Bronchial epithelial cell (primary cell): ENCODE results near the gene ZNF302. TPM values are rescaled to one million over a fixed set of nuclear protein-coding genes. Genes with fewer than 3 reads are reported as not detected.

Experiments used
- DNase-seq: peaks from one replicate; pipeline ENCODE4 v3.0.0-alpha.2; 2010; ENCODE audit warnings: low read depth
- FAIRE-seq: peaks from 2 replicates; lab custom pipeline; 2011; peaks lifted over from hg19 to GRCh38; lab: Jason Lieb, UNC
- H3K27me3 ChIP-seq: 2 replicates; pipeline ENCODE4 v1.5.1; 2011; ENCODE audit warnings: low read length; ENCODE audit not compliant: control insufficient read depth, insufficient read depth
- H3K36me3 ChIP-seq: 2 replicates; pipeline ENCODE4 v1.5.1; 2011; ENCODE audit warnings: low read length; ENCODE audit not compliant: control insufficient read depth, insufficient read depth
- H3K4me3 ChIP-seq: 2 replicates; pipeline ENCODE4 v1.5.1; 2011; ENCODE audit warnings: mild to moderate bottlenecking, low read depth, low read length, control low read depth
- CTCF ChIP-seq: IDR thresholded peaks from 2 replicates; pipeline ENCODE4 v1.5.1; 2011; ENCODE audit warnings: mild to moderate bottlenecking, moderate library complexity, low read length, control low read depth, inconsistent platforms; ENCODE audit not compliant: insufficient read depth, severe bottlenecking
- total RNA-seq: library from RNA; depleted of rRNA; stranded (reverse); fragments of >200 nt; gene quantifications from 2 replicates; pipeline ENCODE4 v1.2.1, GENCODE V29; 2014

ZNF302 gene
- 7.4 and 11.4 TPM in 2 replicates for total RNA-seq

GRCh38 chr19:34677386-34678084 lies at the start of gene ZNF302:
Gene ZNF302 (plus strand): TSS chr19:34677678. CDS start chr19:34678805, 1,127 bp downstream.
- no peak for TF ChIP-seq CTCF
- Histone ChIP-seq H3K4me3 (peak within 1 kb of the TSS; percentile 86), H3K36me3 (peaks cover 12% of the 10 kb centered on the region), H3K27me3 (no peaks in the 10 kb centered on the region)
- FAIRE-seq: no peak
- DNase-seq: peak; percentile 93

DNA sequence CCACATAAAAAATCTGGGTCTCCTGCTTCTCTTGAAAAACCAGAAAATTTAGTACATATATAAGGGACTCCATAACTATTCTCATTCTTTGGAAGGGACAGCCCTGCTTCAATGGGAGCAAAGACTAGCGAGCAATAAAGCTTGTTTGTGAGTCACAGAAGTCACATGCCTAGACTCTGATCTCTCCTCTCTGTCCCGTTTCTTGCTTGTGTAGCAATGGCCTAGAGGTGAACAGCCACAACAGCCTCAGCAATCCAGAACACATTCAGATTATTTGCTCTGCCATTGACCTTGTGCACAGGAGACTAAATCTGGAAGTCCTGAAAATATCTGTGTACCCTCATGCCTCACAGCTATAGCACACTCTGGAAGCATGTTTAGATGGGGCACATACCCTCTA lies 43.7 kb upstream of the ZNF302 start:
- no peak overlapping the region for H3K4me3 ChIP-seq
- peak; percentile 40 for FAIRE-seq
- no peaks in the 10 kb centered on the region for H3K27me3 ChIP-seq
- H3K36me3 ChIP-seq: no peaks in the 10 kb centered on the region
- DNase-seq: no peak
- no peak for TF ChIP-seq CTCF

DNA sequence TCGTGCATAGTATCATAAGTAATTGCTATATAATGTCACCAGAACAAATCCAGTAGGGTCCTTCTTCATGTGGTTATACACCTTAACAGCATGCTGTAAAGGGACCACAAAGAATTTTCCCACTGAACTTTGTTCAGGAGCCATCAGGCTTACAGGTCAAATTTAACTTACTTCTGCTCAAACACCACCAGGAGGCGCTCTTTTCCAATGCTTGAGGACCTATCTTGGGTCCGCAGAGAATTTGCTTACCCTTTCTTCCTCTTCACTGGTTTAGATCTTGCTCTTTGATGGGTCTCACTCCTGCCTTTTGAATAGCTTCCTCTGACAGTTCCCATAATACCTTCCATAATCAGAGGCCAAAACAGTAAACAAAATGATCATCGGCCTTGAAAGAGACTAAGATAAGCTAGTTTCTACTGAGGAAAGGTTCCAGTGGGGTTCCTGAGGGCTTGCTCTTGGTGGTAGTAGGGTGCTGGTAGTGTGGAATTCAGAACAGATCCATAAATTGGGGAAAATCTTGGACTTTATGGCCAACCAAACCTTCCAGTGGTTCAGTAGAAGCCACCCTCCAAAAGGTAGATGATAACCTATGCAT lies 37.9 kb upstream of the ZNF302 start:
- no peak overlapping the region for H3K4me3 ChIP-seq
- FAIRE-seq (no peak), DNase-seq (peak; percentile 42)
- H3K36me3 ChIP-seq: no peaks in the 10 kb centered on the region
- H3K27me3 ChIP-seq: no peaks in the 10 kb centered on the region
- TF ChIP-seq CTCF: peak; percentile 67

- H3K27me3 ChIP-seq: no peaks in the 10 kb centered on the region
- no peak overlapping the region for H3K4me3 ChIP-seq
- TF ChIP-seq CTCF: no peak
- DNase-seq: no peak
- FAIRE-seq: no peak
- no peaks in the 10 kb centered on the region for H3K36me3 ChIP-seq
These were observed 35.2 kb upstream of the ZNF302 start for GRCh38 chr19:34642241-34642640.

GRCh38 chr19:34644991-34645461 lies 32.5 kb upstream of the ZNF302 start:
- no peak for TF ChIP-seq CTCF
- Histone ChIP-seq H3K4me3 (no peak overlapping the region), H3K36me3 (no peaks in the 10 kb centered on the region), H3K27me3 (no peaks in the 10 kb centered on the region)
- FAIRE-seq (no peak), DNase-seq (no peak)
